ENCODE results near the gene NSG1. TPM values are rescaled to one million over a fixed set of nuclear protein-coding genes. Genes with fewer than 3 reads are reported as not detected.

Gene NSG1
- total and polyA plus RNA-seq, 2 of the 4 experiments (the other 2 are of a cell fraction): 0.72 to 1.6 TPM

DNA sequence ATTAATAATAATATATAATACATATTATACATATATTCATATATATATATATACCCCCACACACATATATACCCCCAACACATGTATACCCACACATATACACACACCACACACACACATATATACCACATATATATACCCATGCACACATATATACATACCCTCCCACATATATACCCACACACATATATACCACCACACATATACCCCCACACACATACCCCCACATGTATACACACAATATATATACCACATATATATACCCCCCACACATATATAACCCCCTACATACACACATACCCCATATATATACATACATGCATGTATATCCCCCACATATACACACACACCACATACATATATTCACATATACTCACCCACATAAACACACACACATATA lies 52.0 kb downstream of the NSG1 start:
- DNase-seq (no peak), ATAC-seq (ENCODE audit: low read depth) (no peak)
- intact Hi-C loops (cut with micrococcal nuclease) (no loop called here), dilution Hi-C loops (cut with HindIII; ENCODE audit: low sequenced_read_pairs, unreplicated experiment) (no loop called here), in situ Hi-C loops (cut with MboI; ENCODE audit: low sequenced_read_pairs) (no loop called here)
- no peak overlapping the region for H3K27ac ChIP-seq (ENCODE audit: insufficient read depth, low read length)
- no peaks in the 10 kb centered on the region for H3K9me3 ChIP-seq (ENCODE audit: control insufficient read depth, insufficient read depth, low read length)
- TF ChIP-seq, protein P1, sequence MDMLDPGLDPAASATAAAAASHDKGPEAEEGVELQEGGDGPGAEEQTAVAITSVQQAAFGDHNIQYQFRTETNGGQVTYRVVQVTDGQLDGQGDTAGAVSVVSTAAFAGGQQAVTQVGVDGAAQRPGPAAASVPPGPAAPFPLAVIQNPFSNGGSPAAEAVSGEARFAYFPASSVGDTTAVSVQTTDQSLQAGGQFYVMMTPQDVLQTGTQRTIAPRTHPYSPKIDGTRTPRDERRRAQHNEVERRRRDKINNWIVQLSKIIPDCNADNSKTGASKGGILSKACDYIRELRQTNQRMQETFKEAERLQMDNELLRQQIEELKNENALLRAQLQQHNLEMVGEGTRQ (IDR thresholded peaks at IDR 0.05; ENCODE audit: low read depth, low read length): no peak
- H3K9ac ChIP-seq (ENCODE audit: low read depth, low read length): no peak overlapping the region
- peaks cover 7% of the 10 kb centered on the region for H4K20me1 ChIP-seq (ENCODE audit: insufficient read depth, low read length)
- no peak overlapping the region for H3K14ac ChIP-seq (replicated peaks; ENCODE audit: low read depth, low read length)
- no peak overlapping the region for H2AK9ac ChIP-seq (replicated peaks; ENCODE audit: low read depth, low read length, poor library complexity)
- no peak overlapping the region for H2BK15ac ChIP-seq (ENCODE audit: low read depth, low read length)
- H3K56ac ChIP-seq (ENCODE audit: extremely low read depth, insufficient read depth, low read length): no peak overlapping the region
- no peak overlapping the region for H4K8ac ChIP-seq (ENCODE audit: low read depth in 2 of 2, low read length in 2 of 2)
- H2AFZ ChIP-seq (replicated peaks; ENCODE audit: low read length, poor library complexity): no peak overlapping the region
- H3K18ac ChIP-seq (ENCODE audit: low read depth, low read length): no peak overlapping the region
- no peak overlapping the region for H3K23ac ChIP-seq (ENCODE audit: low read depth, low read length)
- H3K4ac ChIP-seq (ENCODE audit: low read depth, low read length): no peak overlapping the region
- H3K79me1 ChIP-seq (ENCODE audit: low read depth in 1 of 2, low read length in 2 of 2): peaks cover 0 to 14% of the 10 kb centered on the region in 2 experiments; a peak in 1 of 4 replicates
- H2AK5ac ChIP-seq (ENCODE audit: low read depth, low read length): no peak overlapping the region
- H4K91ac ChIP-seq (ENCODE audit: insufficient read depth, low read depth, low read length): no peak overlapping the region
- H3K27me3 ChIP-seq (ENCODE audit: control insufficient read depth, insufficient read depth, low read length): no peaks in the 10 kb centered on the region
- no peak overlapping the region for H2BK20ac ChIP-seq (ENCODE audit: low read depth, low read length)
- BruUV-seq (replicated peaks): no TSS peak
- peaks cover 10% of the 10 kb centered on the region for H3K36me3 ChIP-seq (ENCODE audit: control insufficient read depth, insufficient read depth, low read length)
- peaks cover 17% of the 10 kb centered on the region for H3K9me1 ChIP-seq (ENCODE audit: insufficient read depth, low read length)
- H2BK120ac ChIP-seq (ENCODE audit: low read depth, low read length): no peak overlapping the region
- H3K4me3 ChIP-seq (ENCODE audit: insufficient read depth, low read depth, low read length): no peak overlapping the region
- H3K4me1 ChIP-seq (ENCODE audit: control insufficient read depth, insufficient read depth, low read length): peaks cover 8% of the 10 kb centered on the region
- no peak overlapping the region for H4K5ac ChIP-seq (ENCODE audit: low read depth, low read length)
- no peak overlapping the region for H2BK5ac ChIP-seq (ENCODE audit: low read depth, low read length, poor library complexity, severe bottlenecking)
- H3K4me2 ChIP-seq (ENCODE audit: low read depth, low read length): no peak overlapping the region
- ChIA-PET POLR2A (ENCODE audit: unreplicated experiment) (no interaction called here), CTCF (no interaction called here)
